NOMO-1 treated with dmso at 0.1 percent for 144 hours (cell line): ENCODE data around the gene CHD6.

ENCODE experiments used
- DNase-seq: peaks from one replicate; lab custom pipeline; 2025; ENCODE audit not compliant: unreplicated experiment; lab: John Stamatoyannopoulos, UW

Gene CHD6

DNA sequence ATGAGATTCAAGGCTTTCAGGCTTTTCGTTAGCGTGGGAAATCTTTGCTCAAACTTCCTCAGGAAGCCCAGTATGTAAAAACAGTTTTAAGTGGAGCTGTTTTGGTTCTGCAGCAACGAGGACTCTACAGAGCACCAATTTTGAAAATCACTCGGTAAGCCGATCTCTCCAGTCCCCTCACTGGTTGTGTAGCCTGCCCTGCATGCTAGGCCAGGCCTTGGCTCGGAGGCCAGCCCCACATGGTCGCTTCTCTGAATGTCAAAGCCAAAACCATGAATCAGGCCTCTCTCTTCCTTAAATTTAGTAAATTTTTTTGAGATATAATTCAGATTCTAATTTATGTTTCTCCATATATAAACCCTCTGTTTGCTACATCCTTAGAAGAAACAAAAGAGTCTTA lies 108.0 kb downstream of the CHD6 start:
- DNase-seq = no peak

DNA sequence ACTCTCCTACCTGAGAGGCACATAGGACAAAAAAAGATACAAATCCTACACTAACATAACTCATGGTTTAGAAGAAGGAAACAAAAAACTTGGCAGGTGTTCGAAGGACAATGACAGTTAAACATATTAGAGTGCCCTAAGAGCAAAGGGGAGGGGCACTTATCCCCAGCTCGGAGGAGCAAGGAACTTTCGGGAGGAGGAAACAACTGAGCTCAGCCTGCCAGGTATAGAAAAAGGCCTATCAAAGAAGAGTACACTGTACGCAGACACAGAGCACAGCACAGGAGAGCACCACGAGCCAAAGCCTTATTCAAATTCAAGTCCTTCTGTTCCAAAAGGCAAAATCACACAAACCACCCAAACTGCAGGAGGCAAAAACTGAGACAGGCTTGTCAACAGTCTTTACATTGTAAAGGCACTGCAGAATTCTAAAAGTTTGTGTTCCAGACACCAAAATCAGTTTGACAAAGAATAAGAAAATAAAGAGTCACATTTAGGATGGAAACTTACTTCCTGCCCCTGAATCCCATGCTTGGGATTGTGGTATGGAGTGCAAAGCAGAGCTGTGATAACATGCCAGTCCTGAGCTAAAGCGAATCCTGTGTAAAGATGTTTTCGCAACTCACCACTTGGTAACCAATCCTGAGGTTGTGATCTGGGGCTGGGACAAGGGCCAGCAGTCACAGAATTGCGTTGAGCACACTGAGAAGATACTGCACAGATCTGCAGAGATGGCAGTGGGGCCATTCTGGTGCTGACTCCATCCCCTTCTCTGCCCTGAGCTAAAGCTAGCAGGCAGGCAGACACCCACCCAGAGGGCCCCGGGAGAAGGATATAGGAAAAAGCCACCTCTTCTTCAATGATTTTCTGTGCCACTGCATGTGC lies 108.6 kb downstream of the CHD6 start:
- DNase-seq = no peak

GRCh38 chr20:41508335-41508734 lies 109.8 kb downstream of the CHD6 start:
- DNase-seq = no peak

GRCh38 chr20:41507851-41508250 lies 110.3 kb downstream of the CHD6 start:
- DNase-seq = no peak

DNA sequence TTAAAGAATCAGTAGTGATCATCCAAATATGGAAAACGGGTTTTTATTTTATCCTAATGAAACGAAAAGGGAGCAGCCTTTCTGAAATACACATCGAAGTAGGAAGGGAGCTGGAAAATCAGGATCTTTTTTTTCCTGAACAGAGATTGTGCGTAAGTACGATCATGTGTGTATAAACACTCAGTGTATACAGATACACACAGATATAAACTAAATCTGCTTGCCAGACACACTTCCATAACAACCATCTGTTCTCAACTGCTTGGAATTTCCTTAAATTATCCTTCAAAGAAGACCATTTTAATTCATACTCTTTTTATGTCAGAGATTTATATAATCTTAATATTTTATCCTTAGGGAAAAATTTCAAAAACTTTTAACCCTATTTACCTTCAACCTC lies 110.7 kb downstream of the CHD6 start:
- no peak for DNase-seq

- DNase-seq = no peak
Measured at GRCh38 chr20:41506192-41506915, 111.8 kb downstream of the CHD6 start.

DNA sequence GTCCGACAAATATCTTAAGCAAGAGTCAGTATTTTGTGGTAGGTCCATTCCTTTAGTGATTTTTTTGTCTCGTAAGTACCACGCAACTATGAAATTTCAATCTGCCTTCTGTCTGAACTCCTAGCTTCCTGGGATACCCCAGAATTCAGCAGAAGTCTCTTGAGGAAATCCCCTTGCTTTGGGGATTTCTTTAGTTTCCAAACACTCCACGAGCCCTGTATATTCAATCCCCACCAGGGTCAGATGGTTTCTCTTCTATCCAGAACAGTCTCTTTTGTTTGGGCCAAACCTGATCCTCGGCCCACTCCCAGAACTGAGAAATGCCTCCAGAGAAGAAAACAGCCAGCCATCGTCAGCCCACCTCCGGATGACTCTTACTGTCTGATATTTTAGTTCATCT lies 113.0 kb downstream of the CHD6 start:
- no peak for DNase-seq

GRCh38 chr20:41501376-41501775 lies 116.8 kb downstream of the CHD6 start:
- no peak for DNase-seq

DNA sequence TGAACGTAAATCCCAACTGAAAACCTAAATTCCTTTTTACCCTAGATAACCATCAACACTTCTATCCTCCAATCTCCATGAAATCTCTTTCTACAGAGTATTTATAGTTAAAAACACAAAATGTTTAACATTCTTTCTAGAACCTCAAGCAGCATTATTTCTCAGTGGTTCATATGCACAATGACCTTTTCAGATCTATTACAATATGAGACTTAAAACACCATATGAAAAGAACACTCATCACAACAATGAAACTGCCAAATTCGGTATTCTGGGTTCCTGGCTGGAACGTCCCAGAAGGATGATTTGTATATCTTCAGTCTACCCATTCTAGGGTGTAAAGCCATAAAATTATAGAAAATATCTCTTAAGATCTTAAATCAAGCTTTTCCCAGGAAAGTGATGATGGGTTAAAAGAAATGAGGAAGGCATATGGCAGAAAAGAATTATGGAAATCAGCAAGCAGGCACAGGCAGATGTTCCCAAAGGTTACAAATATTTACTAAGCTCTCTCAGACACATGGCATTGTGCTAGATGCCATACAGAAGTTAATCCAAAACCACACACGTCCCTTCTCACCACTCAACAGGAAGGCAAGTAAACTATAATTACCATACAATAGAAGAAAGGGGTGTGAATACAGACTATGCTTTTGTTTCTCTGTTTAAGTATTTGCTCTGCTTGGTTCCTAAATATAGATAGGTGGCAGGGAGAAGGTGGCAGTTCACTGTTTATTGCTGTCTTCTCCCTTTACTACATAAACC lies 118.0 kb downstream of the CHD6 start:
- no peak for DNase-seq

GRCh38 chr20:41499064-41499463 lies 119.1 kb downstream of the CHD6 start:
- no peak for DNase-seq

DNA sequence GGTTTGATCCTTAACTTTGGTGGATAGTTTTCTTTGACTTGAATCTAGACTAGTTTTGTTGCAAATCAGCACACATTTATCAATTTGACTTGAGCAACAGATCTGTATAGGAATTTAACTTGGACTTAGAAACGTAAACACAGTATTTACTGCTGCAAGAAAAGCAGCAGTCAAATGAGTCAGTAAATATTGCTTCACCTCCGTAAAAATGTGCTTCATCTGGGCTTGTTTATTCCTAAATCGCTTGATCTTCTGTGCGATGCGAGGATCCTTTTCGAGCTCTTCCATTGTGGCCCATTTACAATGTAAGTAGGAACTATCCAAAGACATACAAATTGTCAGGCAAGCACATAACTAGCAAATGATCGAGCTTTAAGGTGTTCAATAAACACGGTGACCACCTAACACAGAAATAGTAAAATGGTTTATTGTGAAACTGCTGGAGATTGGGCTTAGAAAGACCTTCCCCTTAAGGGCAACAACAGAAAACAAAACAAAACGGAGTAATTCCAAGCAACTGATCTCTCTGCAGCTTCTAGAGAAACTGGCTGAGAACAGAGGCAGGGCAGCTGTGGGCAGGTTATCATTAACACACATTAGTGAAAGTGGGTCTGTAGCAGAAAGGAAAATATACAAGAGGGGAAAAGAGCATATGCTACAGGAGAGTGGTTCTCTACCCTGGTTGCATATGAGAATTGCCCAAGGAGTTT lies 120.8 kb downstream of the CHD6 start:
- no peak for DNase-seq

DNA sequence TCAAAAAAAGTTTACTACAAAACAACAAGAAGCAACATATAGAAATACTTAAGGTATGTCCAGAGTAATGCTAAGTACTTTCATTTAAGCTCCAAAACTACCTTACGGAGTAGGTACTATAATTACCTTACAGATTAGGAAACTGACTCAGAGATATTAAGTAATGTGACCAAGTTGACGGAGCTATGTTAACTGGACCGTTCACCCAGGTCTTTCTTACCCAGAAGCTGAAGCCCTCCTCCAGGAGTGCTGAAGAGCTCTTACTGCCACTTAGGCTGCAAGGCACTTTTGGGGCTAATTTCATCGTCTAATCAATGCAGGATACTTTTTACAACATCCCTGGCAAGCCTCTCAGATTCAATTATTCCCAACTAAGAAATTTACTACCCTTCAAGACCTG lies 123.7 kb downstream of the CHD6 start:
- no peak for DNase-seq

- DNase-seq = no peak
Measured at GRCh38 chr20:41483553-41483930, 134.6 kb downstream of the CHD6 start.

DNA sequence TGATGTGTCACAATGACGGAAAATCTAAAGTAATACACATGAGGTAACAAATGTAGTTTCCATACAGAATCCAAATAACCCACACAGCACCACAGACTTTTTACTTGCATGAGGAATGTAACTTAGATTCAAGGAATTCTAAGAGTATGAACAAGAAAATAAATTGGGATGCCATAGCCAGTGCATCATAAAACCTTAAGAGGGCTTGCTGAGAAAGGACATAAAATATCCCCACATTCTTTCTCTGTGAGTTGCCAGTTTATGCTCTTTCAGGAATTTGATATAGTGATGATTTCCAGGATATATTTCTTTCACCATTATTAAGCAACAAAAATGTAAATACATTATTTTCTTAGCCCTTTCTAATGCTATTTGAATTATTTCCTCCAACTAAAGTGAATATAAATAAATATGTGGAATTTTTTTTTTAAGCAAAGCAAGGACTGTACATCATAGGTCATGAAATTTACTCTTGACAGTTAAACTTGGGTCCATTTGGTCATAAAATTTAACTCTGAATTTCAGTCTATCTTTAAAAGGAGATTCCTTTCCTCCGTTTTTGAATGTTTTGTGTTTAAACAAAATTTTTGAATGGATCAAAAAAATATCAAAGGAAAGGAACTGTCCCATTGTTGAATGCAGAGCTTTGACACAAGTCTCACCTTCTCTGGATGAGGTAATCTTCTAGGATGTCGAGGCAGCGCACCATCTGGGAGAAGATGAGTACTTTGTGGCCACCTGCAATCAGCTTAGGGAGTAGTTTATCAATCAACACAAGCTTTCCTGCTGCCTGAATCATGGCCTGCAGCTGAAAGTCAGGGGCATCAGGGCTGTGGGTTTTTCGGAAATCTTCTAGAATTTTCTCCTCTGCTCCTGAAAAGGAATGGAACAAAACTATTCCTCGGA lies 135.3 kb downstream of the CHD6 start:
- no peak for DNase-seq

- DNase-seq = peak; percentile 60
Measured at GRCh38 chr20:41480054-41480770, 138.0 kb downstream of the CHD6 start.

DNA sequence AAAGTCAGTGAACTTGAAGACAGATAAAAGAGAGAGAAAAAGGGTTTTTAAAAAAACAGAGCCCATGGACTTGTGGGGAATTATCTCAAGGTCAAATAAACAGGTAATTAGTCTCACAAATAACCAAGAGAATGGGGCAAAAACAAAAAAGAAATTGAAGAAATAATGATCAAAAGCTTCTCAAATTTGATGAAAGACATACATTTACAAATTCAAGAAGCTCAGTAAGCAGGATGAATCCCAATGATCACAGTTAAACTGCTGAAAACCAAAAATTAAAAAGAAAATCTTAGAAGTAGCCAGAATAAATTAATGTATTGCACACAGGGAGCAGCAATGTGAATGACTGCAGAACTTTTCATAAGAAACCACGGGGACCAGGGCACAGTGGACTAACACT lies 139.1 kb downstream of the CHD6 start:
- DNase-seq = no peak

- DNase-seq = no peak
Measured at GRCh38 chr20:41478026-41478425, 140.2 kb downstream of the CHD6 start.

- no peak for DNase-seq
Measured at GRCh38 chr20:41476446-41476845, 141.7 kb downstream of the CHD6 start.

- DNase-seq = no peak
Measured at GRCh38 chr20:41476013-41476441, 142.2 kb downstream of the CHD6 start.
